Activated T-cell treated with anti-CD3 and anti-CD28 coated beads, Interleukin-2, amount 50 U/mL, for 72 hours (primary cell): ENCODE measurements around the gene SMARCAL1. TPM values are rescaled to one million over a fixed set of nuclear protein-coding genes. Genes with fewer than 3 reads are reported as not detected.

Experiments
- ATAC-seq, 2 donors: fragments of 150-1000 bp; cut with Tn5 transposase; replicated peaks in 1 of 2; 2 replicates each; pipeline ENCODE4 v1.10.0; 2021; ENCODE audit warnings: moderate library complexity in 2 of 2, mild to moderate bottlenecking in 1 of 2
- DNase-seq, 2 donors: peaks; one replicate each; pipeline ENCODE4 v3.0.0; 2021 to 2022; ENCODE audit warnings: mixed read lengths in 1 of 2
- H3K27ac Mint-ChIP-seq: one replicate; pipeline ENCODE4 v1.8.0; 2022; ENCODE audit warnings: mild to moderate bottlenecking, moderate library complexity, mixed read lengths
- H3K27me3 Mint-ChIP-seq: one replicate; pipeline ENCODE4 v1.8.0; 2022; ENCODE audit warnings: low read depth, mixed read lengths
- H3K36me3 Mint-ChIP-seq, 2 donors: one replicate each; pipeline ENCODE4 v1.8.0; 2022; ENCODE audit warnings: mixed read lengths in 2 of 2, mild to moderate bottlenecking in 1 of 2; ENCODE audit not compliant: insufficient read depth in 2 of 2
- H3K4me1 Mint-ChIP-seq: one replicate; pipeline ENCODE4 v1.8.0; 2022; ENCODE audit warnings: low read depth, mixed read lengths
- H3K4me3 Mint-ChIP-seq, 2 donors: one replicate each; pipeline ENCODE4 v1.8.0; 2022; ENCODE audit warnings: mild to moderate bottlenecking in 2 of 2, mixed read lengths in 2 of 2, moderate library complexity in 2 of 2
- H3K9me3 Mint-ChIP-seq, 2 donors: one replicate each; pipeline ENCODE4 v1.8.0; 2022; ENCODE audit warnings: mixed read lengths in 2 of 2
- total RNA-seq, 2 donors: library from RNA; stranded (reverse); gene quantifications; one replicate each; pipeline ENCODE4 v1.2.3, GENCODE V29; 2022

SMARCAL1 gene
- 10 to 100 TPM; 30.9 to 32.5 TPM for total RNA-seq

DNA sequence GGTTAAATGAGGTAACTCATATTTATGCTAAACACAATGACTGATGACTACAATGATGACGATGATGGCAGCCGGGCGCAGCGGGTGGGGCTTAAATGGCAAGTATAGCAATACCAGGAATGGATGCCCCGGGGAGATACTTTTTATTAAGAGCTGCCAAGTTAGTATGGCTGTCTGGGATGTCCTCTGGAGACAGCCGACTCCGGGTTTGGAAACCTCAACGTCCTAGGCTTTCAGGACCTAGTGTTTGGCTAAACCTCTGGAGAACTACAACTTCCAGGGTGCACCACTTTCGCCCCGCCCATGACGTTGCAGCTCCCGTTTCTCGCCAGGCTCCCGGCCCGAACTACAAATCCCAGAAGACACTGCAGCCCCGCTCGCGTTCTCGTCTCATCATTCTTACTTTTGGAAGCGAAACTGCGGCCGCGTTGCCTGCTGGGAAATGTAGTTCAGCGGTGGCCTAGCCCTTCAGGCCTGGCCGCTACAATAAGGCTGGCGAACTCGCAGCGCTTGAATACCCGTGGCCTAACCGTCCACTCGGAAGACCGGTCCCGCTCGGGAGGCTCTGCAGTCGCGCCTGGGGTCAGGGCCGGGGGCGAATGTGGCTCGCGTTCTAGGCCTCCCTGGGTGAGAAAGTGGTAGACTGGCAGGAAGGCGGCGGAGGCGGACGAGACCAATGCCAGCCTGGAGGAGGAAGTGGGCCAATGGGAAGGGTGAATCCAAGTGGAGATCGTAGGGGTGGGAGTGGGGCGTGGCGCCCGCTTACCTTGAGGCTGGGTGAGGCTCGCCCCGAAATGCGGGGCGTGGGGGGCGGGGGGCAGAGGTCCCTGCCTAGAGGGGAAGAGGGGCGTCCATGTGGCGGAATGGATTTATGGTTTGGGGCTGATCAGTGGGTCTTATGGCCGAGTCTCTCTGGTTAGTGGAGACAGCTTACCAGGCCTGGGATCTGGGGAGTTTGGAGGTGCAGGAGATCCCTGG is at the start of gene SMARCAL1:
TSS of gene SMARCAL1 (plus strand) at position 463 of the 978 bp plus-strand sequence. CDS start 2,221 bp downstream, outside the sequence.
- H3K9me3 Mint-ChIP-seq: no peaks in the 10 kb centered on the region
- H3K27me3 Mint-ChIP-seq: peaks cover 13% of the 10 kb centered on the region
- peak within 1 kb of the TSS; percentile 97 for H3K4me3 Mint-ChIP-seq
- peak within 1 kb of the TSS; percentile 91 for H3K27ac Mint-ChIP-seq
- ATAC-seq (peak; percentile 92 to 93), DNase-seq (peak; percentile 98 to 99)
- peaks cover 0 to 4% of the 10 kb centered on the region in 2 donors for H3K36me3 Mint-ChIP-seq
- H3K4me1 Mint-ChIP-seq: peaks cover 18% of the 10 kb centered on the region

DNA sequence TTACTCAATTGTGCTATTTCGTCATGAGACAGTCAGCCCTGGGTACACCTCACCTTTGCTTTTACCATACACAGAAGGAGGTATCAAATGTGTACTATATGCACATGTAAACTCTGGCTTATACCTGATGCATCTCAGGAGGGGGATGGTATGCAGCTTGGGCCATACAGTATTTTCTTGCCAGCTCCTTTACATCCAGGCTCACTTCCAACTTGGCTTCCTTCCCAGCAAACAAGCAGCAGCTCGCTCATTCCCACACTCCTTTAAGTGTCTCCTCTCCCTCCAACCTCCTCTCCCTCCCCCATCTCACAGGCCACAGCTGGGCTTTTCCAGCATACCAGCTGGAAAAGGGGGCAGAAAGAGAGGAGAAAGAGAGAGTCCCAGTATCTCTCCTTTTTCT is 49.6 kb upstream of the SMARCAL1 start:
- Mint-ChIP-seq H3K27ac (no peak overlapping the region), H3K9me3 (no peaks in the 10 kb centered on the region)

DNA sequence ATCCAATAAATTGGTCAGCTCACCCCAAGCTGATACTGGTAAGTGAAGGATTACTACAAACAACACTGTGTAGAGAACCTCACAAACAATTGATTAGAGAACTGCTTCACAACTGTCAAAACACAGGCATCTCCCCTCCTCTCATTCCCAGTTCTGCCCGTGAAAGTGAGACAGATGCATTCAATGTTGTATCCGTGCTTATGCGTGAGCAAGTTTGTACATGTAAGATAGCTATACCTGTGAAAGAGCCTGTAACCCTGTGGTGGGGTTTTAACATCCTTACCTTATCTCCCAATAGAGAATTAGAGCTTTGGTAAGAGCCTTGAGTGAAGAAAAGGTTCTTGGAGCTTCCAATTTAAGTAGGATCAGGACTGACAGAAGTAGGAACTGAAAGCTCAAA is 49.1 kb upstream of the SMARCAL1 start:
- no peak overlapping the region for H3K27ac Mint-ChIP-seq
- H3K27me3 Mint-ChIP-seq: peaks cover 29% of the 10 kb centered on the region
- ATAC-seq (no peak), DNase-seq (no peak)
- no peaks in the 10 kb centered on the region for H3K36me3 Mint-ChIP-seq
- no peaks in the 10 kb centered on the region for H3K9me3 Mint-ChIP-seq
- H3K4me1 Mint-ChIP-seq: no peaks in the 10 kb centered on the region
- H3K4me3 Mint-ChIP-seq: no peak overlapping the region

More for the DNA sequence above, 49.6 kb upstream of the SMARCAL1 start:
- ATAC-seq (no peak), DNase-seq (no peak)
- no peaks in the 10 kb centered on the region for H3K36me3 Mint-ChIP-seq
- no peaks in the 10 kb centered on the region for H3K4me1 Mint-ChIP-seq
- no peak overlapping the region for H3K4me3 Mint-ChIP-seq
- peaks cover 25% of the 10 kb centered on the region for H3K27me3 Mint-ChIP-seq

DNA sequence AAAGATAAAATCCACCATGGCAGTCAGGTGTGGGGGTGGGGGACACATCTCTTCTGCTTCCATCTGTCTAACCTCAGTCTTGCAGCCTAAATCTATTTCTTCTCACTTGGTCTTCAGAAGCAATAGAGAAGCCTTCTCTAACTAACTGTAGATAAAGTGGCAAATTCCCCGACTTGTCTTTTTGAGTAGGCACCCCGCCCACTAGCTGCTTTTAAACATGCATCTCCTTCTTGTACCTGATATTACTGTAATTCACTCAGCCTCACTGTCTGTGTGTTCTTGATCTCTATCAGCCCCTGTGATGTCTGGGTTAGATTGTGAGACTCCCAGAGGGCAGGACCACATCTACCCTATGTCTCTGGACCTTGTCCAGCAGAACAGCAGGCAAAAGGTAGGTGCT is 46.8 kb upstream of the SMARCAL1 start:
- ATAC-seq: peak in 1 of 2 donors; percentile 25
- no peaks in the 10 kb centered on the region for H3K36me3 Mint-ChIP-seq
- H3K27ac Mint-ChIP-seq: no peak overlapping the region
- no peak for DNase-seq
- peaks cover 43% of the 10 kb centered on the region for H3K27me3 Mint-ChIP-seq
- H3K4me1 Mint-ChIP-seq: peaks cover 2% of the 10 kb centered on the region
- no peaks in the 10 kb centered on the region for H3K9me3 Mint-ChIP-seq
- no peak overlapping the region for H3K4me3 Mint-ChIP-seq

DNA sequence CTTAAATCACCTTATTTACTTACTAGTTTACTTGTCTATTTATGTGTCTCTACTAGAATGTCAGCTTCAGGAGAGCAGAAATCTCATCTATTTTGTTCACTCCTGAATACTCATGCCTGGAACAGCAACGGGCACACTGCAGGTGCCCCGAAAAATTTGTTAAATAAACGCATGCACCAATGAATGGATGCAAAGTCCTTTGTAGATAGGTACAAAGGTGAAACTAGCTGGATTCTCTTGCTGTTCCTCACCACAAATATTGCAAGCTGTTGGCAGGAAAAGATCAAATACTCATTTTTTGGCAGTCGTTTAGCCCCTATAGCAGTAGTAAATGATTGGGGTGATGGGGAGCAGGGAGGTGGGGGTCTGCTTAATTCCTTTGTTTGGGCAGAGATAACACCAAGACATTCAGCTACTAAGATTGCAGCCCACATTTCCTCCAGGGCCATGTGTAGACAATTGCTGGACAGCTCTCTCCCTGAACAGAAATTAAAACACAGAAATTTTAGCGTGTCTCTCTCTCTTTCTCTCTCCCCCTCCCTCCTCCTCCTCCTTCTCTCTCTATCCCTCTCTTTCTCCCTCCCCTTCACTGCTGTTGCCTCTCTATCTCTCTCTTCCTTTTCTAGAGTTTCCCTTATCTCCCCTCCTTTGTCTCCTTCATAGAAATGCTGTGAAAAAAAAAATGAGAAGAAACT is 45.4 kb upstream of the SMARCAL1 start:
- Mint-ChIP-seq H3K4me3 (no peak overlapping the region), H3K4me1 (peaks cover 9% of the 10 kb centered on the region), H3K27ac (no peak overlapping the region), H3K27me3 (peaks cover 52% of the 10 kb centered on the region), H3K9me3 (no peaks in the 10 kb centered on the region), H3K36me3 (peaks cover 0 to 2% of the 10 kb centered on the region in 2 donors)
- no peak for DNase-seq
- no peak for ATAC-seq

DNA sequence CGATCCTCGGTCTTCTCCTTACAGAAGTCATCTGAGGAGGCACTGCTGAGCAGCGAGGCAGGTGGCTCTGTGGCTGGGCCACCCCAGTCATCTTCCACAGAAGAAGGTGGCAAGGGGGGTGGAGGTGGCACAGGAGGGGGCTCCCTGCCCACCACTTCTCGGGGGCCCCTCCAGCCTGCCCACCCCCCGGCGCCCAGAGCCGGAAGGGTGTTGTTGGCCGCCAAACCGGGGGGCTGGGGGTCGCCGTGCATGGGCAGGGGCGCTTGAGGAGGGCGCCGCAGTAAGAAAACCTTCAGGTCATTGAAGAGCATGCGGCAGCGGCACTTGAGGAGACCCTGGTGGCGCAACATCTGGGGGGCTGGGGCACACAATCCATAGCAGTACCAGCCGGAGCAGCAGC is 42.5 kb upstream of the SMARCAL1 start:
- peaks cover 26% of the 10 kb centered on the region for H3K4me1 Mint-ChIP-seq
- H3K36me3 Mint-ChIP-seq: peaks cover 2% of the 10 kb centered on the region in 2 donors
- H3K27me3 Mint-ChIP-seq: peaks cover 77% of the 10 kb centered on the region
- H3K27ac Mint-ChIP-seq: no peak overlapping the region
- H3K4me3 Mint-ChIP-seq: no peak overlapping the region
- DNase-seq: no peak
- peaks cover 0 to 2% of the 10 kb centered on the region in 2 donors for H3K9me3 Mint-ChIP-seq
- ATAC-seq: no peak

DNA sequence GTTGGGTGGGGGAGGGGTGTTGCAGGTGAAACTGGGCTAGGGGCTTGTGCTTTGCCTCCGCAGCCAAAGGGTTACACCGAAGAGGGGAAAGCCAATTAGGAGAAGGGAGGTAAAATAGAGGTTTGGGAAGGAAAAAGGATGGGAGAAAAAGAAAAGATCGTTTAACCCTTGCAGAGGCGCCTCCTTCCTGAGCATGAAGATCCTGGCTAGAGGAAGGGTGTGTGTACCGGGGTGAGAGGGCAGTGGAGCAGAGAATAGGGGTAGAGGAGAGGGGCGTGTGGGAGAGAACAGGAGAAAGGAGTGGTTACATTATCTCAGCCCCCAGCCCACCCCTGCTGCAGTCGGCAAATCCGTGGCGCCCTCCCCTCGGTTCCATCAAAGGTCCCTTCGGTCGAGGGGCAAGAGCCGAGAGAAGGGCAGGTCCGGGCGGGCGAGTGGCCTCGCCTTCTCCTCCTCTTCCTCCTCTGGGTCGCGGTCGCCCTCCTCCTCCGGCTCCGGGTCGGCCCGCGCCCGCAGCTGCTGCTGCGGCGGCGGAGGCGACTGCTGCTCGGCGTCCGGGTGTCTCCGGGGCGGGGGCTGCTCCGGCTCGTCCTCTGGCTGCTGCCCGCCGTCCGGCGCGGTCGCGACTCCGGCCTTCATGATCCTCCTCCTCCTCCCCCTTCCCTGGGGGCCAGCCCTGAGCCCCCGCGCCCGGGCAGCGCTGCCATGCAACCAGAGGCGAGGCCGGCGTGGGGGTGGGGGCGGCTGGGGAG is 41.1 kb upstream of the SMARCAL1 start:
- H3K36me3 Mint-ChIP-seq: peaks cover 2% of the 10 kb centered on the region in 2 donors
- peaks cover 26% of the 10 kb centered on the region for H3K4me1 Mint-ChIP-seq
- ATAC-seq (no peak), DNase-seq (no peak)
- H3K27ac Mint-ChIP-seq: no peak overlapping the region
- H3K27me3 Mint-ChIP-seq: peaks cover 77% of the 10 kb centered on the region
- H3K9me3 Mint-ChIP-seq: peaks cover 0 to 2% of the 10 kb centered on the region in 2 donors
- peak overlapping the region; percentile 37 to 75 for H3K4me3 Mint-ChIP-seq

DNA sequence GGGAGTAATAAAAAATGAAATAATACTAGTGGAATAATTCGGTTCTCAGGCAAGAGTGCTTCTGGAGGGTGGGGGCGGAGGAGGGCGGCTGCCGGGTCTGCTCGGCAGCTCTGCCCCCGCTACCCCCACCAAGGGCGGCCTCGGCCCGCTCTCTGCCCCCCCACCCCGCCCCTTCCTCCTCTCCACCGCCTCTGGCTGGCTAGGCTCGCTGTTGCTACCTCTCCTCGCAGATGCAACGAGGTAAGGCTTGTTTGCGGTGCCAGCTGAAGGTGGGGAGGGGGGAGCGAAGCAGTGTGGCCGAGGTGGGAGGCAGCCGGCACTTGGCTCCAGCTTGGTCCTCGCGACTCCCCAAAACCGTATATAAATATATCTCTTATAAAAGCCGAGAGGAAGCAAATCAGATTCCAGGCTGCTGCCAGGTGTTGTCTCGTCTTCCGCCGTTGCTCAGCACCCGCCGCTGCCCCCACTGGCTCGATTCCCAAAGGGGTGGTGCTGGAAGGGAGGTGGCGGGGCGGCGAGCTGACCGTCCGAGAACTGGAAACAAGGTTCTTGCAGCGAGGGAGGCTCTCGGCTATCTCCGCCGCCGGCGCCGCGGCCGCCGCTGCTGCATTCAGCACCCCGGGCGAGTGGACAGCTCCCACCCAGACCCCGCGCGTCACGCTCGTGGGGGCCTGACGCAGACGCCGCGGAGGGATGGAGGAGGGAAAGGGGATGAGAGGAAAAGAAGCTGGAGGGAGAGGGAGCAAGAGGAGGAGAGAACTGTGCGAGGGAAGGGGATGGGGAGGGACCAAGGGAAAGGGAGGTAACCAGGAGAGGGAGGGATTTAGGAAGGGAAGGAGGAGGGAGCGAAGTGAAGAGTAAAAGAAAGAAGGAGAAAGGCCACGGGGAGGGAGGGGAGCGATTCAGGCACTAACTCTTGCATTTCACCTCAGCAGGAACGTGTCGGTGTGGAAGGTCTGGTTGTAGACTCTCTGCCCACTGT is 40.3 kb upstream of the SMARCAL1 start, which contains the start of gene MARCHF4:
TSS of gene MARCHF4 (minus strand) at position 763 of the 982 bp plus-strand sequence. CDS start 2,223 bp downstream, outside the sequence.
- Mint-ChIP-seq H3K9me3 (peaks cover 0 to 2% of the 10 kb centered on the region in 2 donors), H3K27ac (no peak within 1 kb of the TSS), H3K27me3 (peaks cover 70% of the 10 kb centered on the region), H3K4me1 (peaks cover 26% of the 10 kb centered on the region), H3K4me3 (peak within 1 kb of the TSS; percentile 67 to 74), H3K36me3 (peaks cover 2% of the 10 kb centered on the region in 2 donors)
- ATAC-seq (peak; percentile 43 to 55), DNase-seq (peak; percentile 72 to 81)

DNA sequence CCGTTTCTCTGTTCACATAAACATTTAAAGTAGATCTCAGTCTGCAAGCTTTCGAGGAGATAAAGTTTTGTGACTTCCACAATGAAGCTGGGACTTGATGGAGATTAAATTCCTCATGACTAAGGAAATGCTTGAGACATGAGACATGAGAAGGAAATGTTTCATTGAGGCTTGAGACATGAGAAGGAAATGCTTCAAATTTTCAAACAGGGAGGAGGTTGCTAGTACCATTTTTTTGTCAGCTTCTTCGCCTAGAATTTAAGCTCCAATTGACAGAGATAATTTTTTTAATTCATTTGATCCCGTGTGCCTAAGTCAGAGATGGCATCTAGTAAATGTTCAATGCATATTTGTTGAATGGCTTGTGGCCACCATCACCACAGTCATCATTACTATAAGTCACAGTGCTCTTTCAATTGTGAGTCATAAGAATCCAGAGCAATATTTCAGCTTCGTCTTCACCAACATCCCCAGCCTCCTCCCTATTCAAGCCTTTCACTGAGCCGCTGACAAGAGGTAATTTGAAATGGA is 39.5 kb upstream of the SMARCAL1 start:
- peak; percentile 47 to 63 for ATAC-seq

DNA sequence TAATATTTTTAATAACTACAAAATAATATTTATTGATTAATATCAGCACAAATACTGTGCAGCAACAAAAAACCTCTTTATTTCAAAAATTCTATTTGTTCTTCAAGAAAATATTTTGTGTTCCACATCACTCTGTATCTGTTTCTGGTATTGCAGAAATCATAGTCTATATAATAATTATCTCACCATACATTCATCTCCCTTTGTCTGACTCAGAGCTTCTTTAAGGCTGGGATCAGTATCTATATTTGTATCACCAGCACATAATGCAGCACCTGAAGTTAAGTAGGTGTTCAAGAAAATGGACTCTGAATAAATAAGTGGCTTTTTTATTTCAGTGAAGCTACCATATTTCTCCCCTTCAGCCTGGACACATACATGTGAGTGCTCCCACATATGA is 38.4 kb upstream of the SMARCAL1 start:
- DNase-seq (no peak), ATAC-seq (no peak)
- Mint-ChIP-seq H3K27me3 (peaks cover 60% of the 10 kb centered on the region), H3K4me3 (no peak overlapping the region), H3K36me3 (peaks cover 2% of the 10 kb centered on the region in 2 donors), H3K4me1 (peaks cover 26% of the 10 kb centered on the region), H3K27ac (no peak overlapping the region), H3K9me3 (peaks cover 0 to 2% of the 10 kb centered on the region in 2 donors)

More for the DNA sequence above, 39.5 kb upstream of the SMARCAL1 start:
- Mint-ChIP-seq H3K4me3 (peak overlapping the region; percentile 67 to 74), H3K27ac (no peak overlapping the region), H3K27me3 (peaks cover 70% of the 10 kb centered on the region), H3K4me1 (peaks cover 26% of the 10 kb centered on the region), H3K9me3 (peaks cover 0 to 2% of the 10 kb centered on the region in 2 donors), H3K36me3 (peaks cover 2% of the 10 kb centered on the region in 2 donors)
- no peak for DNase-seq

DNA sequence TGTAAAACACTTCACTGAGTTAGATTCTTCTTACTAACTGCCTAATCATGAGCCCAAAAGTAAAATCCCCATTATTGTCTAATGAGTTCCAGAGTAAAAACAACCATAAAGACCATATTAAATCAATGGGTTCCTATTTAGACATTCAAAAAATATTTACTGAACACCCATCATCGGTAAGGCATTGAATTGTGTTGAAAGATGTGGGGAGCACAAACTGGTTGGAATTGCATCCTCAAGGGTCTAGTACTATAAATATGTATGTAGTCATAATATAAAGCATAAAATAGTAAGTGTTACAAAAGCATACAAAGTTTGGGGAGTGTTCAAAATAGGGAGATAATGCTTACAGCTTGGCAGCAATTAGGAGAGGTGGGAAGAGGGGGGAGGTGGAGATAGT is 37.0 kb upstream of the SMARCAL1 start:
- no peak for DNase-seq
- H3K4me1 Mint-ChIP-seq: peaks cover 26% of the 10 kb centered on the region
- peaks cover 0 to 2% of the 10 kb centered on the region in 2 donors for H3K9me3 Mint-ChIP-seq
- H3K27ac Mint-ChIP-seq: no peak overlapping the region
- no peak overlapping the region for H3K4me3 Mint-ChIP-seq
- H3K27me3 Mint-ChIP-seq: peaks cover 50% of the 10 kb centered on the region
- no peak for ATAC-seq
- H3K36me3 Mint-ChIP-seq: peaks cover 2% of the 10 kb centered on the region in 2 donors
